ENCODE measurements around the gene CMTM4.
A peak's percentile ranks its signal among the peaks of the same experiment; 100 is the strongest.

CMTM4 gene

DNA sequence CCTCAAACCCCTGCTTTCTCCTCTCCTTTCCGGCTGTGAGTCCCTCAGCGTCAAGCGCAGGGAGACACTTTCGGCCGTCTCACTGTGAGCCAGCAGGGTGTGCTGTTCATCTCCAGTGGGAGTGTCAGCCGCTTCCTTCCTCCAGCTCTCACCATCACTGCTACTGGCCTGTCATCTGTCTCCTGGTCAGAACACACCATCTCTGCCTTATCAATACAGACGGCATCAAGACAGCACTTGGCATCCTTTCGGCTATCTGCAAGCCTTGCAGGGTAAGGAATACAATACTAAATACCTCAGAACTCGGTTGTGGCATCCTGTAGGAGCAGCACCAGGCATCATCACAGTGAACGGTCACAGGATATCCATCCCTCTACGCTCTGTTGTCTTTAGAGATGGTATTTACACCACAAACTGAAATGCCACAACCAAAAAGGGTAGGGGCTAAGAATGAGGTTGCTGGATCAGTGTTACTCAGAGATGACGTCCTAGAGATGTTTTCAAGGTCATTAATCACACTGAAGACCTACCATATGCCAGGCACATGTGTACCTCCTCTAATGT is 20.7 kb upstream of the CMTM4 start:
- TF ChIP-seq CTCF (IDR thresholded peaks at IDR 0.05; ENCODE audit: extremely low read depth, missing control alignments), result no peak
- DNase-seq (ENCODE audit: low spot score), result peak; percentile 18

GRCh38 chr16:66714654-66715307 is 18.2 kb upstream of the CMTM4 start:
- DNase-seq (ENCODE audit: low spot score), result no peak
- no peak for TF ChIP-seq CTCF (IDR thresholded peaks at IDR 0.05; ENCODE audit: extremely low read depth, missing control alignments)

DNA sequence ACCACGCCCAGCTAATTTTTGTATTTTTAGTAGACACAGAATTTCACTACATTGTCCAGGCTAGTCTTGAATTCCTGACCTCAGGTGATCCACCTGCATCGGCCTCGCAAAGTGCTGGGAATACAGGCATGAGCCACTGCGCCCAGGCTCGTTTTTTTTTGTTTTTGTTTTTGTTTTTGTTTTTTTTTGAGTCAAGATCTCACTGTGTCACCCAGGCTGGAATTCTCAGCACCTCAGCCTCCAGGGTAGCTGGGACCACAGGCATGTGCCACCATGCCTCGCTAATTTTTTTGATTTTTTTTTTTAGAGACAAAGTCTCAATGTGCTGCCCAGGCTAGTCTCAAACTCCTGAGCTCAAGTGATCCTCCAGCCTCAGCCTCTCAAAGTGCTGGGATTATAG is 17.5 kb upstream of the CMTM4 start:
- no peak for DNase-seq (ENCODE audit: low spot score)
- TF ChIP-seq CTCF (IDR thresholded peaks at IDR 0.05; ENCODE audit: extremely low read depth, missing control alignments), result no peak

- no peak for DNase-seq (ENCODE audit: low spot score)
- TF ChIP-seq CTCF (IDR thresholded peaks at IDR 0.05; ENCODE audit: extremely low read depth, missing control alignments), result no peak
Measured at GRCh38 chr16:66713076-66713475, 16.5 kb upstream of the CMTM4 start.

DNA sequence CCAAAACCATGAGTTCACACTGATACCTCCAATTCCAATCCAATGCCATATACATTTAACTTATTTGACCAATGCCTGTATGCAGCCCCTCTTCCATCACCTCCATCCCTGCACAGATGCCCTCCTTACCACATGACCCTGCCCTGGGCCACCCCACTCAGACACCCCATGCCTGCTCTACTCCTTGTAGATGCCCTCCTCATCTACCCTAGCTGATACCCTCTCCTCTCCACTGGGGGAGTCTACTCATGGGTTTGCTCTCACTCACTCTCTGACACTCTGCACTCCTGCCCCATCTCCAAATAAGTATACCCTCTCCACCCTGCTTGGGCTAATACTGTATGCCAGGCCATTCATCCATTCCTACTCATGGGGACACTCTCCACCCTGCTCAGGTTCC is 16.0 kb upstream of the CMTM4 start:
- DNase-seq (ENCODE audit: low spot score), result no peak
- no peak for TF ChIP-seq CTCF (IDR thresholded peaks at IDR 0.05; ENCODE audit: extremely low read depth, missing control alignments)

DNA sequence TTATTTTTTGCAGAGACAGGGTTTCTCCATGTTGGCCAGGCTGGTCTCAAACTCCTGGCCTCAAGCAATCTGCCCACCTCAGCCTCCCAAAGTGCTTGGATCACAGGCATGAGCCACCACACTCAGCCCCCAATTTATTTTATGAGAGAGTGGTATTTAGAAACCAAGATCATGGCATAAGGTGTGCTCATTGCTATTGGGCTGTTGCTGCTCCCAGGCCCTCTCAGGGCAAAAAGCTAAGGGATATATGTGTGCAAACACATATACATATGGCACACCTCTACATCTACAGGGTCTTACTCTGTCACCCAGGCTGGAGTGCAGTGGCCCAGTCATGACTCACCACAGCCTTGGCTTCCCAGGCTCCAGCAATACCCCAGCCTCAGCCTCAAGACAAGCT is 15.0 kb upstream of the CMTM4 start:
- no peak for TF ChIP-seq CTCF (IDR thresholded peaks at IDR 0.05; ENCODE audit: extremely low read depth, missing control alignments)
- DNase-seq (ENCODE audit: low spot score), result no peak

- DNase-seq (ENCODE audit: low spot score), result no peak
- no peak for TF ChIP-seq CTCF (IDR thresholded peaks at IDR 0.05; ENCODE audit: extremely low read depth, missing control alignments)
Measured at GRCh38 chr16:66706506-66706880, 9.9 kb upstream of the CMTM4 start.
